ENCODE measurements around the gene CAMSAP2.

Gene CAMSAP2

DNA sequence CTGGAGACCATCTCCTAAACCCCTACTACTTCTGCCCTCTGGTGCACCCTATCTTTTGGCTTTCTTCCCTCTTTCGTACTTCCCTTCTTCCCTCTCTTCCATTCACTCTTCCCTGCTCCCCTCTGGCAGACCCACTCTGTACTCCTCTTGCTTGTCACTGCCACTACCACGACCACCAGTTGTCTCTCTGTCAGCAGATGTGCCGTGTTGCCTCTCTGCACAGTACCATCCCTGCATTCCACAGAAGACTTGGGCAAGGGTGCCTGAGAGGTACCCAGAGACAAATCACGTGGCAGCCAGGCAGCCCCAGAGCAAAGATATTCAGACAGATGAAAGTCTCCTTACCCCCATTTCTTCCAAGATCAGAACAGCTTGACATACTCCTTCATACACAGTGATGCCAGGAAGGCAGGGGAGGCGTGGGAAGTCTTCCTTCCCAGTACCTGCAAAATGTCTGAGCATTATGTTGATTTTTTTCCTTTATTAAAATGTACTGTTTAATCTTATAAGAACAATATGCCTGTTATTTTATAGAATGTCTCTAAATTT lies 15.0 kb downstream of the CAMSAP2 start:
- no peak for TF ChIP-seq CTCF (IDR thresholded peaks at IDR 0.05)

GRCh38 chr1:200755456-200755855 lies 16.8 kb downstream of the CAMSAP2 start:
- no peak for TF ChIP-seq CTCF (IDR thresholded peaks at IDR 0.05)

DNA sequence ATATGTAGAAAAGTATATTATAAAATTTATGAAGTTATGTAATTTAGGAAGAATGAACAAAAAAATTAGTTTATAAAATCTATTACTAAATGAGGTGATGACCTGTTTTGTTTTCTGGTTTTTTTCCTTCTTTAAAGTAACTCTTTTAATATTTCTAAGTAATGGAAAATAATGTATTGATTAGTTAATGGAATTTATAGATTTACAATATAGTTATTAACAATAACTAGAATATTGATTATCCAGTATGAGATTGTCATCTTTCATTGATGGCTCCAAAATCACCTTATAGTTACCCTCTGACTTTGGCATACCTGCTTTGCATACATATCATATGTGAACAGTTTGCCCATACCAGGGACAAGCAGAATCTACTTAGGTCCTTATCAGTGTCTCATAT lies 23.4 kb downstream of the CAMSAP2 start:
- no peak for TF ChIP-seq CTCF (IDR thresholded peaks at IDR 0.05)

DNA sequence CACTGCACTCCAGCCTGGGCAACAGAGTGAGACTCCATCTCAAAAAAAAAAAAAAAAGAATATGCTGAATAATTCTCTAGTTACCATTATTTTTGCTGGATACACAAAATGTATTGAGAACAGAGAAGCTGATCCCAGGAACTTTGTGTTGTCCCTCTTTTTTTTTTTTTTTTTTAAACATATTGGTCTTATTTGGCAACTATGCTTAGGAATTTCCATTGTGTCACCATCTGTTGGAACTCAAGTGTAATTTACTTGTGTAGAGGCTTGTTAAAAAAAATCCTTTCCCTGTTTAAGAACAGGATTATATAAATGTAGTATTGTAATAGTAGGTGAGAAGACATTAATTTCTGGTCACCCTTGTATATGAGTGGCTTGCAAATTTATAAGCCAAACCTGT lies 28.6 kb downstream of the CAMSAP2 start:
- no peak for TF ChIP-seq CTCF (IDR thresholded peaks at IDR 0.05)

- TF ChIP-seq CTCF (IDR thresholded peaks at IDR 0.05): no peak
These were observed 33.2 kb downstream of the CAMSAP2 start for GRCh38 chr1:200771625-200772555.

DNA sequence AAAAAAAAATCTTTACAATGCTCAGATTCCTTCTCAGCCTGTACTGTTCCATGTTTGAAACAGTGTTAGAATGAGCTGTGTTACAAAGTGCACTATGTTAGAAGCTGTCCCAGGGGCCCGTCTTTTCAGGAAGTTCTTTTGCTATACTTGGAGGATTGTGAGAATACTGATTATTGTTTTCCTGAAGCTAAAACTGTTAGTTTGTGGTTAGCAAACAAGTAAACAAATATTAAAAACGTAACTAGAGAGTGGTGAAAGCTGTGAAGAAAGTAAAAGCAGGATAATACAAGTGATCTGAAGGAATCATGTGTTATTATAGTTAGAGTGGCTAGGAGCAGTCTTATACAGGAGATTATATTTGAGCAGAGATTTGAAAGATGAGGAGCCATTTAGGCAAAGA lies 35.6 kb downstream of the CAMSAP2 start:
- no peak for TF ChIP-seq CTCF (IDR thresholded peaks at IDR 0.05)

DNA sequence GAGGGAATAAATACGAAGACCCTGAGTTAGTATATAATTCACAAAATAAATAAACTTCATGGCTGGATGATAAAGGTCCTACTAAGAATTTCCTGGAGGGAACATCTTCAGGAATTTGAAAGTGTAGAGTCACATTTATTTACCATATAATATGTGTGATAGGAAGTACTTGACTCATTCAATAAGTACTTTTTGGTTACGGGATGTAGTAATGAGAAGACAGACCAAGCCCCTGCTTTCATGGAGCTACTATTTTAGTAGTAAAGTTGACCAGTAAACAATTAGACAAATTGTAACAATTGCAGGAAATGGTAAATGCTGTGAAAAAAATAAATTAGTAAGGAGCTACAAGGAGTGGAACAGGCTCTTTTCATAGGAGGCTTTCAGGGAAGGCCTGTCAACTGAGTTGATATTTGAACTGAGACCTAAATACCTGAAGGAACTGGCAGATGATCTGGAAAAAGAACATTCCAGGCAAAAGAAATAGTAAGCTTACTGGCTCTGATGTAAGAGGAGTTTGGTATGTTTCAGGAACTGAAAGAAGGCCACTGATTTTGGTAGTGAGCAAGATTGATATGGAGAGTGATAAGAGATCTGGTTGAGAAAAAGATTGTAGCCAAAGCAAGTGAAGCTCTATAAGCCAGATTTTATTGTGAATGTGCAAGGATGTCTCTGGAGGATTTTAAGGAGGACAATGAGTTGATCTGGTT lies 36.2 kb downstream of the CAMSAP2 start:
- no peak for TF ChIP-seq CTCF (IDR thresholded peaks at IDR 0.05)

Data from LNCAP (cell line).